Heart left ventricle (tissue), 16 donors: ENCODE data around the gene ARHGAP10. TPM values are rescaled to one million over a fixed set of nuclear protein-coding genes. Genes with fewer than 3 reads are reported as not detected.

Source experiments
- ATAC-seq, 4 donors: fragments of 200-7000 bp; cut with Tn5 transposase; one replicate each; pipeline ENCODE4 v1.9.1; 2020 to 2022; ENCODE audit warnings: moderate library complexity in 4 of 4, mild to moderate bottlenecking in 3 of 4, moderate number of reproducible peaks in 1 of 4
- DNase-seq, 5 donors: peaks; one replicate each; pipeline ENCODE4 v3.0.0-alpha.2; 2020
- H3K27ac ChIP-seq, 12 donors: fragments of 200-600 bp; sonication (generic) in 4 of 12; one replicate each; pipeline versions ENCODE4 v1.5.0 to v1.8.0; 2016 to 2022; ENCODE audit warnings: mild to moderate bottlenecking in 2 of 12
- H3K27me3 ChIP-seq, 9 donors: fragments of 200-600 bp; sonication (generic) in 2 of 9; one replicate each; pipeline versions ENCODE4 v1.5.1 to v1.8.0; 2016 to 2022; ENCODE audit warnings: mild to moderate bottlenecking in 3 of 9
- H3K36me3 ChIP-seq, 9 donors: fragments of 200-600 bp; sonication (generic) in 2 of 9; one replicate each; pipeline versions ENCODE4 v1.5.0 to v1.8.0; 2018 to 2022; ENCODE audit warnings: mild to moderate bottlenecking in 2 of 9
- H3K4me1 ChIP-seq, 12 donors: fragments of 200-600 bp; sonication (generic) in 4 of 12; one replicate each; pipeline versions ENCODE4 v1.5.0 to v1.8.0; 2016 to 2022; ENCODE audit warnings: mild to moderate bottlenecking in 3 of 12
- H3K4me3 ChIP-seq, 12 donors: fragments of 200-600 bp; sonication (generic) in 4 of 12; one replicate each; pipeline versions ENCODE4 v1.5.0 to v1.8.0; 2017 to 2022; ENCODE audit warnings: mild to moderate bottlenecking in 9 of 12, moderate library complexity in 4 of 12
- H3K9me3 ChIP-seq, 12 donors: fragments of 200-600 bp; sonication (generic) in 4 of 12; one replicate each; pipeline versions ENCODE4 v1.5.0 to v1.8.0; 2016 to 2022; ENCODE audit warnings: mild to moderate bottlenecking in 1 of 12
- POLR2A ChIP-seq, 2 donors: fragments of 450-650 bp; IDR thresholded peaks; one replicate each; pipeline ENCODE4 v1.6.1; 2017; ENCODE audit warnings: antibody characterized with exemption in 2 of 2, mild to moderate bottlenecking in 2 of 2, moderate library complexity in 2 of 2
- WGBS, 4 donors: extraction: QIAGEN DNeasy Blood & Tissue Kit in 2 of 4; methylation state at CpG; one replicate each; pipeline versions ENCODE4 v1.1.5 to v1.1.7; 2013 to 2018; 5-methylcytosine and 5-hydroxymethylcytosine counted together
- intact Hi-C, 10 donors: fragments of 100-400 bp; cut with DNase I; formaldehyde crosslinking; loops; one replicate each; pipeline versions ENCODE4 v1.11.1 to v1.14.2; 2022
- polyA plus RNA-seq, 2 donors: library from polyadenylated mRNA; stranded (reverse); fragments of 200-250 nt; gene quantifications; one replicate each; pipeline ENCODE4 v1.2.3, GENCODE V29; 2013
- total RNA-seq, 9 donors: library from RNA; depleted of rRNA in 2 of 9; stranded (reverse); fragments of >200 nt in 2 of 9; fragmentation: NEBNext Ultra II Directional in 3 of 9; extraction: Animal tissue kit (Norgen Biotek cat#: 25700) in 3 of 9; gene quantifications; one replicate each; pipeline versions ENCODE4 v1.1.0 to v1.2.4, GENCODE V29; 2016 to 2023
- TF ChIP-seq, protein P1 (sequence below), 12 donors: fragments of 200-600 bp; sonication (generic) in 4 of 12; IDR thresholded peaks; one replicate each; pipeline versions ENCODE4 v1.5.0 to v1.8.0; 2018 to 2022; ENCODE audit warnings: antibody characterized with exemption in 12 of 12, mild to moderate bottlenecking in 5 of 12
- donor health status: ischemic (EF 13 %, LVEDD 7.1; RV severe dilation, severe dysfunction).
- donor health status: healthy with polysubstance abuse.
- donor health status: DM: no; HTN: yes; CAD: no.
- donor health status: DM: no; HTN: no; CAD: no.
- donor health status: ischemic (EF 25% LVEDD 6.9; RV normal size, moderate dysfunction).
- donor health status: ischemic (EF 25% LVEDD 5.7; RV mildly dilated, moderate dysfunction).
- donor health status: healthy.
- donor health status: DM: yes; HTN: yes; CAD: no.
- donor health status: ischemic (EF 35%, LVEDD 5.7; RV mildly dilated, moderate dysfunction).
- donor health status: nonischemic (EF 11% LVEDD 7.7; RV severe dilation, severe dysfunction).
- donor health status: DM: yes; HTN: yes; CAD: no.
- donor health status: PGD.
- donor health status: ischemic (EF 29% LVEDD 5.4; RV normal size, mild dysfunction).
- donor health status: nonischemic (EF 23%, LVEDD 6.1; RV moderate dilation, normal function).

Gene ARHGAP10
- total and polyA plus RNA-seq, 11 donors, result 30.6 to 73.7 (median 51.7) TPM

DNA sequence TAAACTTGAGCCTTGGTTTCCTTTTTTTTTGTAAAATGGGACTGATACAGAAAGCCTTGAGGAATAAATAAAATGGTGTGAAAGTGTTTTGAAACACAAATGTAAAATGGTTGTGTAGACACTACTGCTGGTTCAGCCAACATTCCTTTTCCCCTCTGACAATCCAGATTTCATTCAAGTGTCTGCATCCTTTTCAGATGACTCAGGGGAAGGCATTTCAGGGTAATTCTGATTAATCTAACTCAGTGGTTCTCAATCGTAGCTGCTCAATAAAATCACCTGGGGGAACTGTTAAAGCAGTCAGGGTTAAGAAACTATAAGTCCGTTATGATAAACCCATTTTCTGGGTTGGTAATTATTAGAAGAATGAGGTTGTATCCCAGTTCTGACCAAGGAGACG lies 4.6 kb downstream of the ARHGAP10 start:
- ATAC-seq (no peak), DNase-seq (no peak)
- TF ChIP-seq, protein P1, sequence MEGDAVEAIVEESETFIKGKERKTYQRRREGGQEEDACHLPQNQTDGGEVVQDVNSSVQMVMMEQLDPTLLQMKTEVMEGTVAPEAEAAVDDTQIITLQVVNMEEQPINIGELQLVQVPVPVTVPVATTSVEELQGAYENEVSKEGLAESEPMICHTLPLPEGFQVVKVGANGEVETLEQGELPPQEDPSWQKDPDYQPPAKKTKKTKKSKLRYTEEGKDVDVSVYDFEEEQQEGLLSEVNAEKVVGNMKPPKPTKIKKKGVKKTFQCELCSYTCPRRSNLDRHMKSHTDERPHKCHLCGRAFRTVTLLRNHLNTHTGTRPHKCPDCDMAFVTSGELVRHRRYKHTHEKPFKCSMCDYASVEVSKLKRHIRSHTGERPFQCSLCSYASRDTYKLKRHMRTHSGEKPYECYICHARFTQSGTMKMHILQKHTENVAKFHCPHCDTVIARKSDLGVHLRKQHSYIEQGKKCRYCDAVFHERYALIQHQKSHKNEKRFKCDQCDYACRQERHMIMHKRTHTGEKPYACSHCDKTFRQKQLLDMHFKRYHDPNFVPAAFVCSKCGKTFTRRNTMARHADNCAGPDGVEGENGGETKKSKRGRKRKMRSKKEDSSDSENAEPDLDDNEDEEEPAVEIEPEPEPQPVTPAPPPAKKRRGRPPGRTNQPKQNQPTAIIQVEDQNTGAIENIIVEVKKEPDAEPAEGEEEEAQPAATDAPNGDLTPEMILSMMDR (IDR thresholded peaks at IDR 0.05), result no peak
- TF ChIP-seq POLR2A (IDR thresholded peaks at IDR 0.05), result no peak
- no peaks in the 10 kb centered on the region for H3K36me3 ChIP-seq
- H3K4me1 ChIP-seq, result peaks cover 0 to 68% (median 43%) of the 10 kb centered on the region in 12 donors
- intact Hi-C loops, result loop anchor here in 5 of 10 donors (5.0 to 10.0 kb wide), 5 partner anchors 48 to 128 kb away; no protein-coding TSS in a partner anchor
- 47 to 62% (median 58%) methylated on average over 3 of the region's 3 CpGs for WGBS, 4 donors
- H3K9me3 ChIP-seq, result no peaks in the 10 kb centered on the region
- H3K4me3 ChIP-seq, result peak overlapping the region in 3 of 12 donors; percentile 2 to 14 (median 2)
- peak overlapping the region in 11 of 12 donors; percentile 19 to 96 (median 91) for H3K27ac ChIP-seq
- H3K27me3 ChIP-seq, result no peaks in the 10 kb centered on the region

- WGBS, 4 donors, result 76 to 84% (median 80%) methylated on average over 2 of the region's 2 CpGs
- no peaks in the 10 kb centered on the region for H3K9me3 ChIP-seq
- H3K27me3 ChIP-seq, result no peaks in the 10 kb centered on the region
- intact Hi-C loops, result loop anchor here in 5 of 10 donors (5.0 to 10.0 kb wide), 5 partner anchors 47 to 127 kb away; no protein-coding TSS in a partner anchor
- ATAC-seq, result no peak
- no peaks in the 10 kb centered on the region for H3K36me3 ChIP-seq
- H3K4me1 ChIP-seq, result peaks cover 0 to 78% (median 47%) of the 10 kb centered on the region in 12 donors
- peak overlapping the region in 1 of 12 donors; percentile 46 for H3K27ac ChIP-seq
- H3K4me3 ChIP-seq, result no peak overlapping the region
- DNase-seq, result no peak
- TF ChIP-seq, protein P1 (IDR thresholded peaks at IDR 0.05), result no peak
- TF ChIP-seq POLR2A (IDR thresholded peaks at IDR 0.05), result no peak
Observed at GRCh38 chr4:147737623-147738022, 5.7 kb downstream of the ARHGAP10 start.

GRCh38 chr4:147739239-147739823 lies 7.4 kb downstream of the ARHGAP10 start:
- Histone ChIP-seq H3K4me3 (no peak overlapping the region), H3K36me3 (peaks cover 0 to 5% (median 0%) of the 10 kb centered on the region in 9 donors), H3K9me3 (no peaks in the 10 kb centered on the region), H3K27me3 (no peaks in the 10 kb centered on the region), H3K27ac (peak overlapping the region in 7 of 12 donors; percentile 9 to 57 (median 33)), H3K4me1 (peaks cover 0 to 86% (median 41%) of the 10 kb centered on the region in 12 donors)
- intact Hi-C loops, result loop anchor here in 5 of 10 donors (5.0 to 10.0 kb wide), 5 partner anchors 45 to 125 kb away; no protein-coding TSS in a partner anchor
- ATAC-seq (no peak), DNase-seq (no peak)
- TF ChIP-seq, protein P1 (IDR thresholded peaks at IDR 0.05), result no peak
- no peak for TF ChIP-seq POLR2A (IDR thresholded peaks at IDR 0.05)
- 46 to 62% (median 56%) methylated on average over 7 of the region's 7 CpGs for WGBS, 4 donors

DNA sequence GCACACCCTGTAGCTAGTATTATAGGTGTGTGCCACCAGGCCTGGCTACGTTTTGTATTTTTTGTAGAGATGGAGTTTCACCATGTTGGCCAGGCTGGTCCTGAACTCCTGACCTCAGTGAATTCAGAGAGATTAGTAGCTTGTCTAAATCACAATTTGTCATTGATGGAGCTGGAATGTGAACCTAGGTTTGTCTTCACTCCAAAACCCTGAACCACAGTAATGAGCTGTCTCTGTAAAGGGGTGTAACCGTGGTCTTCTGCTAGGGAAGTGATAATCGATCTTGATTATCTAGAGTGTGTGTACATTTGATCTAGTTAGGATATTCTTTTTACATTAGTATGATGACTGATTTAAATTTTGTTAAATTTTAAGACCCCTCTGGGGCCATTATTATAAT lies 8.3 kb downstream of the ARHGAP10 start:
- peaks cover 0 to 83% (median 35%) of the 10 kb centered on the region in 12 donors for H3K4me1 ChIP-seq
- H3K27ac ChIP-seq, result peak overlapping the region in 2 of 12 donors; percentile 32 to 51
- intact Hi-C loops, result no loop called here
- TF ChIP-seq POLR2A (IDR thresholded peaks at IDR 0.05), result no peak
- TF ChIP-seq, protein P1 (IDR thresholded peaks at IDR 0.05), result no peak
- no peak for ATAC-seq
- no peaks in the 10 kb centered on the region for H3K9me3 ChIP-seq
- WGBS, 4 donors, result 85 to 92% (median 88%) methylated on average over 3 of the region's 3 CpGs
- H3K4me3 ChIP-seq, result no peak overlapping the region
- peaks cover 0 to 5% (median 0%) of the 10 kb centered on the region in 9 donors for H3K36me3 ChIP-seq
- no peak for DNase-seq
- H3K27me3 ChIP-seq, result no peaks in the 10 kb centered on the region
